Activated CD4-positive, alpha-beta T cell treated with anti-CD3 and anti-CD28 coated beads, Interleukin-2, amount 50 U/mL, for 4 hours (primary cell): Measurements from ENCODE around the gene GBGT1.
"Not testable (repeated sequence)": the region's sequence is repeated elsewhere in the genome, so short reads cannot be mapped to it uniquely, and the experiment has no call there.

ENCODE experiments used
- DNase-seq, 2 experiments: peaks; one replicate each; pipeline ENCODE4 v3.0.0-alpha.2; 2020

The GBGT1 gene

GRCh38 chr9:133163504-133164172, at the start of gene GBGT1:
Gene GBGT1 (minus strand): TSS chr9:133163914. CDS start chr9:133162412, 1,502 bp downstream.
- peak in 1 of 2 experiments; percentile 17 for DNase-seq

- no peak for DNase-seq
Observed at GRCh38 chr9:133210609-133211008, 46.9 kb upstream of the GBGT1 start.

GRCh38 chr9:133210202-133210532, 46.5 kb upstream of the GBGT1 start:
- DNase-seq: no peak

- DNase-seq: not testable (repeated sequence)
Observed at GRCh38 chr9:133209327-133210201, 45.9 kb upstream of the GBGT1 start.

- DNase-seq: not testable (repeated sequence)
Observed at GRCh38 chr9:133208880-133209300, 45.2 kb upstream of the GBGT1 start, which contains the start of gene OBP2B. Gene OBP2B (minus strand): TSS chr9:133209250. CDS start chr9:133209199, 51 bp downstream.

- DNase-seq: not testable (repeated sequence)
Observed at GRCh38 chr9:133208171-133208879, 44.6 kb upstream of the GBGT1 start.

- no peak for DNase-seq
Observed at GRCh38 chr9:133207540-133208170, 43.9 kb upstream of the GBGT1 start.

- DNase-seq: no peak
Observed at GRCh38 chr9:133207021-133207531, 43.4 kb upstream of the GBGT1 start.

GRCh38 chr9:133205996-133206931, 42.5 kb upstream of the GBGT1 start:
- DNase-seq: no peak

- not testable (repeated sequence) for DNase-seq
Observed at GRCh38 chr9:133205481-133205887, 41.8 kb upstream of the GBGT1 start.

- no peak for DNase-seq
Observed at GRCh38 chr9:133204993-133205336, 41.3 kb upstream of the GBGT1 start.

GRCh38 chr9:133204335-133204992, 40.8 kb upstream of the GBGT1 start:
- DNase-seq: no peak

GRCh38 chr9:133203506-133204075, 39.9 kb upstream of the GBGT1 start:
- DNase-seq: no peak

- no peak for DNase-seq
Observed at GRCh38 chr9:133202688-133203453, 39.2 kb upstream of the GBGT1 start.

GRCh38 chr9:133202145-133202513, 38.4 kb upstream of the GBGT1 start:
- DNase-seq: no peak

GRCh38 chr9:133201424-133202144, 37.9 kb upstream of the GBGT1 start:
- no peak for DNase-seq

- DNase-seq: no peak
Observed at GRCh38 chr9:133200631-133201030, 36.9 kb upstream of the GBGT1 start.

GRCh38 chr9:133199648-133200321, 36.1 kb upstream of the GBGT1 start:
- DNase-seq: no peak

- no peak for DNase-seq
Observed at GRCh38 chr9:133195029-133195428, 31.3 kb upstream of the GBGT1 start.
